Endothelial cell of umbilical vein (primary cell): ENCODE data around the gene PDK3. TPM values are rescaled to one million over a fixed set of nuclear protein-coding genes. Genes with fewer than 3 reads are reported as not detected.

Source experiments
- BruUV-seq: library from RNA; stranded (reverse); fragments of 400-500 nt; replicated peaks from 2 replicates; lab custom pipeline; 2021; lab: Mats Ljungman, UMichigan
- CTCF ChIA-PET: fragments of 300-600, 350-600 bp; sonication (Branson Sonifier 250); formaldehyde crosslinking; loops from one replicate; lab custom pipeline; 2021; ENCODE audit warnings: antibody characterized with exemption, inconsistent platforms; lab: Charles Lee
- POLR2A ChIA-PET: fragments of 300-600, 350-600 bp; sonication (Branson Sonifier 250); formaldehyde crosslinking; loops from one replicate; lab custom pipeline; 2021; ENCODE audit warnings: antibody characterized with exemption, inconsistent platforms; lab: Charles Lee
- DNase-seq: peaks from one replicate; pipeline ENCODE4 v3.0.0-alpha.2; 2011; ENCODE audit warnings: low read depth, low spot score
- FAIRE-seq: peaks from 2 replicates; lab custom pipeline; 2011; peaks lifted over from hg19 to GRCh38; lab: Jason Lieb, UNC
- H2AFZ ChIP-seq: 2 replicates; pipeline ENCODE4 v1.6.0; 2012; ENCODE audit warnings: low read depth, low read length, control low read depth, inconsistent platforms
- H3K27ac ChIP-seq: 2 replicates; pipeline ENCODE4 v1.5.1; 2011; ENCODE audit warnings: low read depth, mild to moderate bottlenecking, control low read depth, low read length, moderate library complexity; ENCODE audit not compliant: insufficient read depth
- H3K27me3 ChIP-seq, 2 experiments: 2 replicates each; pipeline versions ENCODE4 v1.6.0 to v1.6.1; 2011; ENCODE audit warnings: low read length in 2 of 2, mixed read lengths in 1 of 2; ENCODE audit not compliant: control insufficient read depth in 2 of 2, insufficient read depth in 2 of 2
- H3K36me3 ChIP-seq, 2 experiments: 2 replicates in 1 of 2; 3 replicates in 1 of 2; pipeline ENCODE4 v1.5.1; 2011; ENCODE audit warnings: low read length in 2 of 2, mild to moderate bottlenecking in 1 of 2, moderate library complexity in 1 of 2; ENCODE audit not compliant: control insufficient read depth in 2 of 2, insufficient read depth in 2 of 2; ENCODE audit errors: extremely low read depth in 1 of 2
- H3K4me1 ChIP-seq: 3 replicates; pipeline ENCODE4 v1.5.1; 2011; ENCODE audit warnings: mild to moderate bottlenecking, low read length; ENCODE audit not compliant: control insufficient read depth, insufficient read depth; ENCODE audit errors: extremely low read depth
- H3K4me2 ChIP-seq: 2 replicates; pipeline ENCODE4 v1.6.1; 2011; ENCODE audit warnings: low read length, control low read depth, mixed read lengths; ENCODE audit not compliant: insufficient read depth
- H3K4me3 ChIP-seq, 3 experiments: fragments of 200-600 bp in 1 of 3; sonication (generic), shearing (Covaris generic) in 1 of 3; replicated peaks in 1 of 3; 2 replicates each; pipeline ENCODE4 v1.5.1; 2011 to 2016; ENCODE audit warnings: control low read depth in 3 of 3, low read length in 3 of 3, mild to moderate bottlenecking in 2 of 3, inconsistent platforms in 1 of 3, low read depth in 1 of 3, moderate library complexity in 1 of 3; ENCODE audit not compliant: insufficient read depth in 1 of 3
- H3K79me2 ChIP-seq: 2 replicates; pipeline ENCODE4 v1.6.0; 2012; ENCODE audit warnings: low read length, inconsistent platforms; ENCODE audit not compliant: control insufficient read depth, insufficient read depth
- H3K9ac ChIP-seq: replicated peaks from 2 replicates; pipeline ENCODE3; 2011; ENCODE audit warnings: low read length, control low read depth; ENCODE audit not compliant: insufficient read depth; ENCODE audit errors: extremely low read depth
- H3K9me1 ChIP-seq: replicated peaks from 3 replicates; pipeline ENCODE4 v1.6.0; 2011; ENCODE audit warnings: mild to moderate bottlenecking, low read length; ENCODE audit not compliant: control insufficient read depth, insufficient read depth; ENCODE audit errors: extremely low read depth
- H3K9me3 ChIP-seq: replicated peaks from 2 replicates; pipeline ENCODE4 v1.5.1; 2012; ENCODE audit warnings: low read length, inconsistent platforms; ENCODE audit not compliant: control insufficient read depth, insufficient read depth
- H4K20me1 ChIP-seq: replicated peaks from 2 replicates; pipeline ENCODE3; 2011; ENCODE audit warnings: mild to moderate bottlenecking, low read length; ENCODE audit not compliant: control insufficient read depth, insufficient read depth; ENCODE audit errors: extremely low read depth
- CTCF ChIP-seq, 2 donors: IDR thresholded peaks; 1 replicate in 1 of 2; 2 replicates in 1 of 2; pipeline ENCODE4 v1.5.1; 2011; ENCODE audit warnings: low read length in 2 of 2, mild to moderate bottlenecking in 2 of 2, moderate library complexity in 2 of 2, control low read depth in 1 of 2, inconsistent platforms in 1 of 2, low read depth in 1 of 2; ENCODE audit not compliant: insufficient read depth in 1 of 2; ENCODE audit errors: extremely low read depth in 1 of 2
- EZH2 ChIP-seq: IDR thresholded peaks from 2 replicates; pipeline ENCODE4 v1.6.1; 2012; ENCODE audit warnings: borderline replicate concordance, low read depth, mild to moderate bottlenecking, moderate library complexity, low read length, inconsistent platforms; ENCODE audit not compliant: severe bottlenecking
- FOS ChIP-seq: IDR thresholded peaks from 2 replicates; pipeline ENCODE4 v1.6.1; 2011; ENCODE audit warnings: mild to moderate bottlenecking, low read length, moderate library complexity, borderline replicate concordance; ENCODE audit not compliant: insufficient read depth
- GATA2 ChIP-seq: IDR thresholded peaks from 2 replicates; pipeline ENCODE4 v1.7.0; 2011; ENCODE audit warnings: low read depth, mild to moderate bottlenecking, moderate library complexity, mixed read lengths, low read length; ENCODE audit not compliant: insufficient read length, insufficient read depth
- JUN ChIP-seq: IDR thresholded peaks from 2 replicates; pipeline ENCODE4 v1.6.1; 2011; ENCODE audit warnings: borderline replicate concordance, low read depth; ENCODE audit not compliant: insufficient read length, insufficient read depth
- MAX ChIP-seq: IDR thresholded peaks from 2 replicates; pipeline ENCODE4 v1.6.1; 2011; ENCODE audit not compliant: insufficient read depth, insufficient read length
- POLR2A ChIP-seq: IDR thresholded peaks from 2 replicates; pipeline ENCODE4 v1.6.1; 2012; ENCODE audit warnings: low read depth, mild to moderate bottlenecking, control low read depth, low read length
- POLR2AphosphoS5 ChIP-seq: IDR thresholded peaks from 2 replicates; pipeline ENCODE4 v1.6.1; 2012; ENCODE audit warnings: low read depth, mild to moderate bottlenecking, control low read depth, low read length, moderate library complexity; ENCODE audit not compliant: insufficient read depth
- dilution Hi-C: fragments of 300-500 bp; cut with MboI; formaldehyde crosslinking; loops from one replicate; pipeline ENCODE4 v1.15.0; 2019; ENCODE audit warnings: low sequenced_read_pairs; ENCODE audit not compliant: extremely low pct_ligation_motif_present
- intact Hi-C: fragments of 100-400 bp; cut with micrococcal nuclease; formaldehyde crosslinking; loops from one replicate; pipeline ENCODE4 v1.10.0; 2022
- polyA plus RNA-seq, 4 experiments: library from polyadenylated mRNA; depleted of rRNA in 3 of 4; stranded (reverse) in 3 of 4; unstranded in 1 of 4; fragments of >200 nt; gene quantifications; 2 replicates each; pipeline versions ENCODE4 v1.2.1 to v1.2.3, GENCODE V29; 2011 to 2012; ENCODE audit warnings: missing spikeins in 1 of 4
- total RNA-seq: library from RNA; stranded (reverse); gene quantifications from 2 replicates; pipeline ENCODE4 v1.2.3, GENCODE V29; 2021

Gene PDK3
- total and polyA plus RNA-seq, 2 donors (not counting 3 experiments of a cell fraction or from before 2014, with no cell fraction given) = 3.0 to 5.9 TPM

GRCh38 chrX:24443918-24444317 lies 21.2 kb upstream of the PDK3 start:
- no TSS peak for BruUV-seq
- no peak for FAIRE-seq
- CTCF ChIA-PET = no interaction called here

More at GRCh38 chrX:24443918-24444317, 21.2 kb upstream of the PDK3 start:
- Histone ChIP-seq H3K4me2 (no peak overlapping the region), H3K9me1 (no peaks in the 10 kb centered on the region), H3K4me3 (no peak overlapping the region), H3K27ac (no peak overlapping the region), H3K36me3 (no peaks in the 10 kb centered on the region), H3K27me3 (no peaks in the 10 kb centered on the region), H4K20me1 (no peaks in the 10 kb centered on the region), H3K9ac (no peak overlapping the region), H3K4me1 (no peaks in the 10 kb centered on the region), H3K79me2 (no peaks in the 10 kb centered on the region), H3K9me3 (no peaks in the 10 kb centered on the region), H2AFZ (no peak overlapping the region)
- intact Hi-C loops (no loop called here), dilution Hi-C loops (no loop called here)
- no peak for TF ChIP-seq MAX
- no peak for TF ChIP-seq CTCF (IDR thresholded peaks at IDR 0.05; ENCODE audit: extremely low read depth in 1 of 2, insufficient read depth in 1 of 2, low read depth in 1 of 2, low read length in 2 of 2)
- TF ChIP-seq FOS = no peak
- no peak for TF ChIP-seq EZH2
- no peak for TF ChIP-seq JUN
- TF ChIP-seq POLR2A = no peak
- TF ChIP-seq POLR2AphosphoS5 = no peak
- TF ChIP-seq GATA2 = no peak
- POLR2A ChIA-PET = no interaction called here
- no peak for DNase-seq
